GM21723 (cell line): ENCODE measurements around the gene CXXC5.

Source experiments
- ATAC-seq: cut with Tn5 transposase; IDR thresholded peaks from one replicate; pipeline ENCODE4 v1.9.1; 2021; ENCODE audit warnings: mild to moderate bottlenecking, moderate library complexity; ENCODE audit not compliant: unreplicated experiment

The CXXC5 gene

GRCh38 chr5:139650689-139651042 lies 2.5 kb downstream of the CXXC5 start:
- ATAC-seq = no peak

GRCh38 chr5:139651043-139651834 lies 3.1 kb downstream of the CXXC5 start:
- no peak for ATAC-seq

GRCh38 chr5:139651853-139652787 lies 4.0 kb downstream of the CXXC5 start:
- peak; percentile 49 for ATAC-seq

GRCh38 chr5:139652788-139653241 lies 4.7 kb downstream of the CXXC5 start:
- peak; percentile 34 for ATAC-seq

GRCh38 chr5:139653616-139654015 lies 5.5 kb downstream of the CXXC5 start:
- no peak for ATAC-seq

- no peak for ATAC-seq
These were observed 6.3 kb downstream of the CXXC5 start for GRCh38 chr5:139654464-139654863.

GRCh38 chr5:139654871-139655491 lies 6.8 kb downstream of the CXXC5 start:
- ATAC-seq = no peak

GRCh38 chr5:139655727-139656271 lies 7.7 kb downstream of the CXXC5 start:
- no peak for ATAC-seq

GRCh38 chr5:139657363-139658321 lies 9.5 kb downstream of the CXXC5 start:
- no peak for ATAC-seq

- no peak for ATAC-seq
These were observed 10.4 kb downstream of the CXXC5 start for GRCh38 chr5:139658501-139658927.

GRCh38 chr5:139658928-139659667 lies 10.9 kb downstream of the CXXC5 start:
- ATAC-seq = no peak

GRCh38 chr5:139659695-139660101 lies 11.5 kb downstream of the CXXC5 start:
- ATAC-seq = no peak

GRCh38 chr5:139660105-139660922 lies 12.2 kb downstream of the CXXC5 start:
- no peak for ATAC-seq

- peak; percentile 23 for ATAC-seq
These were observed 13.0 kb downstream of the CXXC5 start for GRCh38 chr5:139660923-139661814.

GRCh38 chr5:139662617-139663016 lies 14.5 kb downstream of the CXXC5 start:
- ATAC-seq = no peak

GRCh38 chr5:139663207-139664085 lies 15.3 kb downstream of the CXXC5 start:
- no peak for ATAC-seq
